Measurements from ENCODE around the gene AMACR.

The AMACR gene

DNA sequence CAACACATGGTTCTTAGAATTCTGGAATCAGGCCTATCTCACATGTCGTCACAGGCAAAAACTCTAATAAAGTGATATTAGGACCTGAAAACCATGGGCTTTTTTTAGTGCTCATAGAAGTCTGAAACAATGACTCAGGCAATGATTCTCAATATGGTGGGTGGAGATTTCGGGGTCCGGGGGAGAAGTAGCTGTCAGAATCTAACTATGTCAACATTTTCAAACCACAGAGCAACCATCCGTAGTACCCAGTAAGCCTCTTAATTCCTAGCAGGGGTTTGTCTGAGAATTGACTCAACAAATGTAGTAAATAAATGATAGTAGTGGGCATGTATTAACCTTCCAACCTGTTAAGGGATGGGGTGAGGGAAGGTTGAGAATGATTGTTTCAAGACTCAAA is 2.6 kb downstream of the AMACR start:
- DNase-seq: no peak

DNA sequence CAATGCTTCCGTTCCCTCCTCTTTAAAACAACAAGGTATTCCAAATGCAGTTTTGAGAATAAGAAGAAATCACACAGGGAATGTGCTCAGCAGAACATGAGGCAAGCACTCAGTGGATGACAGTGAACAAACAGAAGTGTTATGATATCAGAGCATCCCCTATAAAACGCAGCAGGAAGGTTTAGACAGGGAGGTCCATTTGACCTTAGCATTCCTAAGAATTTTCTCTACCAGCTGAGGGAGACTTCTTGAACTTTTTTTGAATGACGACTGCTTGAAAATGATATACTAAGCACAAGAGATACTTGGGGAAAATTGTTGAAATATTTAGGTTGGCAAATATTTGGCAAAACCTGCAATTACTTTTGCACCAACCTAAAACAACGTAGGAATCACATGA is 3.9 kb downstream of the AMACR start:
- DNase-seq: no peak

DNA sequence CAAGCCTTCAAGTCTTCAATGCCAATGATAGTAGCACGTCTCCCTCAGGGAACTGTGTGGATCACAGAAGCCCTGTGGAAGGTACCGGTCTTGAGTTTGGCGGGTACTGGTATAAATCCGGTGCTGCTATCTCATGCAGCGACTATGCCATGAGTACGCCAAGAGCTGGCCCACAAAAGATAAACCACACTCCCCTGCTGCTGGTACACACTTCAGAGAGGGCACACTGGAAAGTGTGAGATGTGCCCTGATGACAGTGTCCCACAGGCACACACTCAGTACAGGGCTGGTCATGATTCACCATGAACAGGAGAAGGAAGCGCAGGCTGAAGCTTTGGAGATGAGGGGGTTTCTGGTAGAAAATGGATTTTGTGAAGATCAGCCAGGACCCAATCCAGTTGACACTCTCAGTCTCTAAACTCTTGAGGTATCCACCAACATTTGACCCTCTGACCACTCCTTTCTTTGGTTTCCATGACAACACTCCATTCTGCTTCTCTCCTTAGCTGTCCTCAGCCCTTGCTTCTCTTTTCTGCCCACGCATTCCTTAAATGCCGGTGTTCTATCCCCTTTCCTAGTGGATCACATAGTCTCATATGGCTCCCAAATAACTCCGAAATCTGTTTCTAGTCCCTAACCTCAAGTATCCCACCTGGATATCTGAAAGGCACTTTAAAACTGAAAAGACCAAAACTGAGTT is 5.1 kb downstream of the AMACR start:
- no peak for DNase-seq

DNA sequence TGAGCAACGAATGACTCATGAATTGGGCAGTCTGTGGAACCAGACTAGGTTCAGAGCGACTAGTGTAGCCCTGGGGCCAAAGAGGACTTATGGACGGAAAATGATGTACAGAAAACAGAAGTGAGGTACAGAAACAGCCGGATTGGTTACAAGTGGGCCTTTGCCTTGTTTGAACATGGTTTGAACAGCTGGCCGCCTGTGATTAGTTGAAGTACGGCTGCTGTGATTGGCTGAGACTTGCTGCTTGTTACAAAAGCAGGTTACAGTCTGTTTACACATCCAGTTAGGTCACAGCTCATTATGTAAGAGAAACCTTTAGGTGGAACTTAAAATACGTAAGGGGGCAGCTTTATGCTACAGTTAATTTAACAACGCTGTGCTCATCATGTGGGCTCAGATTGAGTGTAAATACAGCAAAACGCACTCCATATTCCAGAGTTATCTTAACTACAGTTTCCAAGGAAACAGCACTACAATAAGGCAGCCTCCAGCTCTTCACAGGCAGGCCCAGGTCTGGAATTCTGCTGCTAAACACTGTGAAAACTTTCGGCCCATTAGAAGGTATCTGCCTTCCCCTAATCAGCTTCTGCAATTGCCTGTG is 6.5 kb downstream of the AMACR start:
- peak; percentile 90 for DNase-seq

DNA sequence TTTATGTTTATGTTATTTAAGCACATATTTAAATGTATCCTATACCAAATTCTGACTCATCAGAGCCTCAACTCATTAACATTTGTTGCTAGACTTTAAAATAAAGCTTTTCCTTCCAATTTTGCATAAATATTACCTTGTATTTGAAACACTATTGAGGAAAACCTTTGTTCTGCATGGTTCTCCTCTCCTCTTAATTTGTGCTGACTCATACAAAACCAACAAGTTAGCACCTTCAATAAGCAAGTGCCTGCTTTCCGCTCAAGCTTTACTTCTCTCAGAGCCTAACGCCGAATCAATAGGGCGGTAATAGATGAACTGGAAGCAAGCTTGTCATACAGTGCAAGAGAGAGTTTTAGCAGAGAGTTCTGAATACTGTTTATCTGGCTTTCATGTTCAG is 7.9 kb downstream of the AMACR start:
- DNase-seq: no peak

DNA sequence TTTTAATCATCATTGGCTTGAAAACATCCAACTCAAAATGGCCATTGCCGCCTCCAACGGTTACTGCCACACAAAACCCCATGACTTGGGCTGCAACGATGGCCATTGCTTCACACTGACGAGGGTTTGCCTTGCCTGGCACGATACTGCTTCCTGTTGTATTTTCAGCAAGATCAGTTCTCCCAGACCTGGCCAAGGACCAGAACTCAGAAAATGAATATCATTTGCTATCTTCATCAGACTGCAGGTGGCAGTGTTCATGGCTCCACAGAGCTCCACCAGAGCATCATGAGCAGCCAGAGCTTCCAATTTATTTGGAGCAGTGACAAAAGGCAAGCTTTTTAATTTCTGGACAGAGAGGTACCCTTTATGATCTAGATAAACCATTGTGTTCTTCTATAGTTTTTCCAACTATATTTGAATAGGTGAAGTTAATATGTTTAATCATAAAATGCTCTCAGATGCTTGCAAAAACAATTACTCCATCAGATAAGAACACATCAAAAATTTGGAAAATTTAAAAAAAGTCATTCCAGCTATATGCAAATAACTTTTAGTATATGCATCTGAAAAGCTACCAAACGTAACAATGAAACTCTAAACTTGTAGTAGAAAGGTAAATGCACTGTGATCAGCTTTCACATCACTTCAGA is 10.4 kb downstream of the AMACR start:
- peak; percentile 39 for DNase-seq

DNA sequence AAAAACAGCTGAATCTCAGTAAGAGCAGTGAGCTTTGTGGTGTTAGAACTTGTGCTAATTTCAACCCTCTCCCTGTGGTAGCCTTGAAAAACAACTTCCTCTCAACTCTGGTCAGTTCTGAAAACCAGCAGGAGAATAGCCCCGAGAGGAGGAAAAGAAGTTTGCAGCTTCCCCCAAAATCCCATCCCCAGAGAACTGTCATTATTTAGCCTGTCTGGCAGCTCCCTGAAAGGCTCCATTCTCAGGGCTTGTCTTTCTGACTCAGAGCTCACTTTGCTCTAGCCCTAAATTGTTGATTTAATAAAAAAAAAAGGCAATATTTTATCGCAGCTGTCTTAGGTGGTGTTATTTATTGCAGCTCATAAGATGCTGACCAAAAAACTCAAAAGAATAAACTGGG is 12.0 kb downstream of the AMACR start:
- DNase-seq: no peak

DNA sequence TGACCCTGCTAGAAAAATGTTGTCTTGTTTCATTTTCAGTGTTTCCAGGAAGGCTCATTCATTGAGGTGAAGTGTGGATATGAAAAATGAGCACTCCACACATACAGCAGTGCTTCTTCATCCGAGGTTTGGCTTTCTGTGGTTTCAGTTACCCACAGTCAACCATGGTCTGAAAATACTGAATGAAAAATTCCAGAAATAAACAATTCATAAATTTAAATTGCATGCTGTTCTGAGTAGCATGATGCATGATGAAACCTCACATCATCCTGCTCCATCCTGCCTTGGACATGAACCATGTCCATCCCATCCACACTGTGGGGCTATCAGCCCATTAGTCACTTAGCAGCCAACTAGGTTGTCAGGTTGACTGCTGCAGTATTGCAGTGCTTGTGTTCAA is 13.0 kb downstream of the AMACR start:
- DNase-seq: no peak

DNA sequence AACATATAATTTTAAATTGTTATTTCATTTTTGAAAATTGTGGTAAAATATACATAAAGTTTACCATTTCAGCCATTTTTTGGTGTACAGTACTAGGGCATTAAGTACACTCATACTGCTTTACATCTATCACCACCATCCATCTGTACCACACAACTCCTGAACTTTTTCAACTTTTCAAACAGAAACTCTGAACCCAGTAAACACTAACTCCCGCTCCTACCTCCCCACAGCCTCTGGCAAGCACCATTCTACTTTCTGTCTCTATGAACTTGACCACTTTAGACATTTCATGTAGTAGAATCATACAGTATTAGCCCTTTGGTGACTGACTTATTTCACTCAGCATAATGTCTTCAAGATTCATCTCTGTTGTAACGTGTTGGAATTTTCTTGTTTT is 15.0 kb downstream of the AMACR start:
- no peak for DNase-seq

DNA sequence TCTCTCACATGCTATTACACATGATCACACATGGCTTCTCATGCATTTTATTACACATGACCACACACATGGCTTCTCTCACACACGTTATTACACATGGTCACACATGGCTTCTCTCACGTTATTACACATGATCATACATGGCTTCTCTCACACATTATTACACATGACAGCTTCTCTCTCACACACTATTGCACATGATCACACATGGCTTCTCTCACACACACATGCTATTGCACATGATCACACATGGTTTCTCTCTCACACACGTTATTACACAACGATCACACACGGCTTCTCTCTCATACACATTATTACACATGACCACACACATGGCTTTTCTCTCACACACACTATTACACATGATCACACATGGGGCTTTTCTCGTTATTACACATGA is 22.4 kb downstream of the AMACR start:
- DNase-seq: no peak

DNA sequence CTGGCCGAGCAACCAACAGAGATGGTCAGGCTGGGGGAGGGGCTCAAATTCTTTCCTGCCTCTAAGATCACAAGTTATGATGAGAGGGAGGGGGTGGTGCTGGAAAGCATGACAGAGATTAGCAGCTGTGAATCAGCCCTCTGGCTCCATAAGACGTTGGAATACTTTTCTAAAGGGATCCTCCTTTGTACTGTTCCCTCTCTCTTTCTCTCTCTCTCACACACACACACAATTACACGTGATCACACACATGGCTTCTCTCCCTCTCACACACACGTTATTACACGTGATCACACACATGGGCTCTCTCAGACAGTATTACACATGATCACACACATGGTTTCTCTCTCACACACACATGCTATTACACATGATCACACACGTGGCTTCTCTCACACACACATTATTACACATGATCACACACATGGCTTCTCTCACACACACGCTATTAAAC is 23.2 kb downstream of the AMACR start, which contains the start of gene SLC45A2:
TSS of gene SLC45A2 (minus strand) at position 23 of the 454 bp plus-strand sequence. CDS start 110 bp downstream, outside the sequence.
- no peak for DNase-seq

DNA sequence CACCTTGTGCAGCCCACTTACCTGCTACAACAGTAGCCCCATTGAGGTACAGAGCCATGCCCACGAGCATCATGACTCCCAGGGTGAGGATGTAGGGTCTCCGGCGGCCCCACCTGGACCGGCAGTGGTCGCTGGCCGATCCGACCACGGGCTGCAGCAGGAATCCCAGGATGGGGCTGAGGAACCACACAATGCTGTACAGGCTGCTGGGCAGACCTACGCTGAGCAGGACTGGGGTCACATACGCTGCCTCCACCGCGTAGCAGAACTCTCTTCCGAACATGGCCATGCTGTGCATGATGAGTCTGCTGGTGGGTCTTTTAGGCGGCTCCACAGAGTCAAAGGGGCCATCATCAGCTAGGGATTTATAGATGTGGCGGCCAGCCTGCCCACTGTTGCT is 23.7 kb downstream of the AMACR start:
- no peak for DNase-seq

DNA sequence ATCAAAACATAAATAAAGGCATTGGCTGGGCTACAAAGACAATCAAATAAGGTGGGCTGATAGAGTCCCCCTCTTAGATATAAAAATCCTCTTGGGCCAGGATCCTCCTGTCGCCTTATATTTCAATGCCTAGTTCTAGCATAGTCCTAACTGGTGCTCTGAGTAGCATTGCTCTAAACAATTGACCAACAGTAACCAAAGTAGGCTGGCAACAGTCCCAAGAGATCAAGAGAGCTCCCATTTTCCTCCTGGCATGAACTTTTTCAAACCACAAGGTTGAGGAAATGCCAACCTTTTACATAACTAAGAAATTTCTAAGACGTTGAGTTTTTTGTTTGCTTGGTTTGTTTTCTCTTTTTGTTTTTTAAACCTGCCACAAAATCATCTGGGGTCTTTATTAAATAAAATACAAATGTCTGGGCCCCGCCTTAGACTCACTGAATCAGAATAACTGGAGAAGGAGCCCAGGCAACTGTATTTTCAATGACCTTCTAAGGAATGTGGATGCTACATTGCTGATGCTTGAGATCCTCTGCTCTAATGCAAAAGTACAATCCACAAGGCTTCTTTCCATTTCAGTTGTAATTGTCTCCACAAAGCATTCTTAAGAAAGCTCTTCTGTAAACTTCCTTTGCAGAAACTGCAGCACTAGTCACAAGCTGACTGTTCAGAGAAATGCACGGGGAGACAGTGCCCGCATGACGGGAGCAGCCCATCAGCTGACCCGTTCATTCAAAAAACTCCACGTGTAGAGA is 26.3 kb downstream of the AMACR start:
- DNase-seq: no peak

DNA sequence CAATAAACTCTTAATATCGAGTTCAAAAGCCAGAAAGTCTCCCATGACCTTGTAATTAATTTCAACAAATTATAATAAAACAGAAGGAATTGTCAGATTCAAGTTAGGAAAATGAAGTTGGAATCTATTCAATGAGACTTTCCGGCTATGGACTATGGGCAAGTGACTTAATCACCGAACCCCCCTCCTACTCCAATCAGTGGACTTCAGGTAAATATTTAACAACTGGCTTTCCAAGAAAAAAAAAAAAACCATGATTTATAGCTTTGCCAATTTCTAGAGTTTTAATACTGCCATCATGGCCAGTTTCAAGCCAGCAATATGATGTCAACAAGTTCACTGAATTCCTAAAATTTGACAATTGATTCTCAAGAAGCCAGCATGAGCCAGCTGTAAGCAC is 27.8 kb downstream of the AMACR start:
- no peak for DNase-seq

DNA sequence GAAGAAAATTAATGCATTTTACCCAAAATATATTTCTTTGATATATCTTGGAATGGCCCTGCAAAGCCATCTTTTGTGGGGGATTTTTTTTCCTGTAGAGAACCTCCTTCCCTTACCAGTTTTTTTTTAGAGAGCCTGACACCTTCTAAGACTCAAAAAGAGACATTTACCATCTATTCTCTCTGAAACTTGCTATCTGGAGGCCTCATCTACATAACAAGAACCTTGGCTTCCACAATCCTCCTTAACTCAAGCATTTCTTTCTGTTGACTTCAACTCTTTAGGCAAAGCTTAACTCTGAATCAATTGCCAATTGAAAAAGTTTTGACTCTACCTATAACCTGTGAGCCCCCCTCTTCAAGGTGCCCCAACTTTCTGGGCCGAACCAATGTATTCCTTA is 29.5 kb downstream of the AMACR start:
- DNase-seq: no peak

DNA sequence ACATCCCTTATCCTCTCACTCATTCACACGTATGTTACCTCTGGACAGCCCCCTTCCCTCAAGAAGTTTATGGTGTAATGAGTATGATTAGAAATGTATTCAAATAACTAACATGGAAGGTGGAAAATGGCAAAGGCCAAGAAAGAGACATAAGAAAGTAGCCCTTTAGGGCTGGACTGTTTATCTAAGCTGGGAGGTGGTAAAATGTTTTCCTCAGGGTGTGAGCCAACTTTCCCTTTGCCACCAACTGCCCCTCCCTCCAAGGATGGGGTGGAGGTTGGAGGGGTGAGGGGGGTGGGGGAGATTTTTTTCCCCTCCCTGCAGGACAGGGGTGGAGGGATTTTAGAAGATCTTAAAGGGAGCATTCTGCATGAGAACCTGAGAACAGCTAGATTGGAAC is 31.5 kb downstream of the AMACR start:
- no peak for DNase-seq

DNA sequence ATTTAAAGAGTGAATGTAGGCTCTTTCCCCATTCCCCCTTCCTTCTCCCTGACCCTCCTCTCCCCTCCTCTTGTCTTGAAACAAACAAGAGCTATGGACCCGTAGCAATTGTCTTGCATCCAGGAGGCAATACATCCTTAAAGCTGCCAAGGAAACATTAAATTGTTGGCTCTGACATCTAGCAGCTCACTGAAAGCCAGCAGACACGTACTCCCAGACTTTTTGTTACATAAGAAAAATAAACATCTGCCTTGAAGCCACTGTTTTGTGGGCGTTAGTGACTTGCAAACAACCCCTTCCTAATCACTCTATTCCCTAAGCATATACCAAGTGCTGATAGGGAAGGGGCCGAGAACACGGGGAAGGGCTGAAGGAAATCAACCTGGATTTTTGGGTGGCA is 32.0 kb downstream of the AMACR start:
- no peak for DNase-seq

DNA sequence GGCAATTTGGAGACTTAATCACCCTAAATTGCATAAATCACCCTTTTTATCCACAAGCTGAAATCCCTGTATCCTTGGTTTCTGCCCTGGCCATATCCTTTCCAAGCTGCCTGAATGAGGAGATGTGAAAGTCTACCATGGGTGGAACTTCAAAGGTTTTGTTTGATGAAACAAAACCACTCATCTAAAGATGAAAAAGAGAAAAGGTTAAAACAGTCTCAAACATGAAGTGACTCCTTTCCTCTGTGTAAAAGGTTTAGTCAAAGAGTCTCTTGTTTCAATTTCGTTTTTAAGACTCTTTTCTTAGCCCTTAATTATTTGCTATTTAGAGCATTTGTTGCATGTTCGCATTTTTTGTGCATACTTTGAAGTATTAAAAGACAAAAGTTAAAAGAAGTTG is 34.6 kb downstream of the AMACR start:
- DNase-seq: no peak

DNA sequence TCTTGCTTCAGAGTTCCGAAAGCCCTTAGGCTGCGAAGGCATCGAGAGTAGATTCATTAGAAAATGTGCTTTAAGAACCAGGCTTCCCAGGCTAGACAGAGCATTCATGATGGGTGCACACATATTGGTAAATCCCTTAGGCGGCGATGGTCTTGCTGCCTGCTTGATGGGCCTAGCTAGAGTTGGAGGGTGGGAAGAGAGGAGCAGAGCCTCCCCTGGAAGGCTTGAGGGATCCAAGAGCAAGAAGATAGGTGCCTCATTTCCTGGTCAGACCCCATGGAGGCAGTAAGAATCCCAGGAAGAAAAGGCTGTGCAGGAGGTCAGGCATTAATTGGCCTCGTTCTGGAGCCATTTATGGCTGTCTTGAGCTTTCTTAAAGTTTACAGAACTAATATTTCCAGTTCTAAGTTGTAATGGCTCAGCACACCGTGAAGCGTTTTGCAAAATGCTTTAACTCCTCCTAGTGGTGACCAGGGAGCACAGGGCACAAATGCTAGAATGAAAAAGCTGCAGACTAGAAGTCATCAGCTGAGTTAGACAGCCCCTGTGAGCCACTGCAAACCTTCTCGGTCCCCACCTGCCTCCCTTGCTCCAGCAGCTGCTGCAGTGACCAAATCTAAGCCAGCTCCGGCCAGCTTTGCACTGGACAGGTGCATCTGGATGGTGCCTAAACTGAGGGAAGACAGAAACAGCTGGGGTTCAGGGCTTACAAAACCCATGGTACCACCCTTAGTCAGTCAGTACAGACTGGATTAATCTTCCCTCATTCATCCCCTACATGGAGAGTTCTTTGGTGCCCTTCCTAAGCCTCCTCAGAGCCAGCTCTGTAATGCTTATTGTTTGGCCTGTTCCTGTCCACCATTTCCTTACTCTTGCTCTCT is 38.0 kb downstream of the AMACR start:
- no peak for DNase-seq

DNA sequence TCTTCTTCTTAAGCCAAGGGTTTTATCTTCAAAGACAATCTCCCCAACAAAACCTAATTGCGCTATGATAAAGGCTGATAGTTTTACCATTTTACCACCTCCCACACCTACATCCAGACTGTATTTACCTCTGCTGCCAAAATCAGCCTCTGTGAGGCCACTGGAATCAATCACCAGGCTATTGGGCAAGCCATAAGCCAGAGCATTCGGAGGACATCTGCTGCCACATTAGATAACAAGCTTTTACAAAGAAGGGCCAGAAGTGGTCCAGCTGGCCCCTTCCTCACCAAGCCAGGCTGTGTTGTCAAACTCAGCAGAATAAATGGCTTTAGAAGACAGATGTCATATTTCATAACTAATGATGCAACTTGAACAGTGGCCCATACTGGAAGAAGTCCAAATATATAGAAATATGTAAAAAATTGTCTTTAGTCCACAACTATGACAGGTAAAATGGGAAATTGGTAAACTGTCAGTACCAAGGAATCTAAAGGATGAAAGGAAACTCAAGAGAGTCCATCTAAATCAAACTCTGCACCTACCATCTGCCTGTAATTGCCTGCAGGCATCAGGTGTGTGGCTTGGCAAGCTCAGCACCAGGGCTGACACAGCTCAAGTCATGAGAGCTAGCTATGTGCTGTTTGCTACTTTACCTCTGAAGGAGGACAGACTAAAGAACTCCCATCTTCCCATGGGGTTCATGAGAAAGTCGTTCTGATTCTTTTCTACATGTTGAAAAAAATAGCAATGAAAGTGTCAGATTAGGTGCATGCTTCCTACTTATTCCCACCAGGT is 39.4 kb downstream of the AMACR start:
- DNase-seq: no peak

DNA sequence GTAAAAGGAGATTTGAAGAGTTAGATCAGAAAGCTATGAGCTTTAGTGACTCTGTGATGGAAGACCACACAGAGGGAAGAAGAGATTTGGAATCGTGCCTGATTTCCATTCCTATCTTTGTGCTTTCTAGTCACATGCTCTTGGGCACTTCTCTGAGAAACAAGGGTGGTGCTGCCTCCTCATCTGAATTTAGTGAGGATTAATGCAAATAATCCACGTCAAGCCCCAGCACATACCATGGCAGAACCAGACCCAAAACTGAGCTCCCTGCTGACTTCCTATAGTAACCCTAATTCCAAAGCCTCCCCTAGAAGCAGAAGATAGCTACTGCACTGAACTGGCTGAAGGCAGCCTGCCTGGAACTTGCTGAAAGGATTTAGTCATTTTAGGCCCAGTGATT is 41.0 kb downstream of the AMACR start:
- no peak for DNase-seq
